Esophagus (tissue), 2 donors: ENCODE results near the gene GIPC3. TPM values are rescaled to one million over a fixed set of nuclear protein-coding genes. Genes with fewer than 3 reads are reported as not detected.

Experiments used
- H3K27ac ChIP-seq, 2 donors: one replicate each; pipeline ENCODE4 v1.5.1; 2013; ENCODE audit warnings: low read depth in 2 of 2, mild to moderate bottlenecking in 2 of 2, inconsistent platforms in 1 of 2, low read length in 1 of 2, moderate library complexity in 1 of 2
- H3K27me3 ChIP-seq, 2 donors: one replicate each; pipeline ENCODE4 v1.6.1; 2013; ENCODE audit warnings: low read length in 2 of 2, control low read depth in 1 of 2, mild to moderate bottlenecking in 1 of 2; ENCODE audit not compliant: insufficient read depth in 2 of 2, control insufficient read depth in 1 of 2
- H3K36me3 ChIP-seq, 2 donors: one replicate each; pipeline ENCODE4 v1.6.1; 2013; ENCODE audit warnings: low read length in 1 of 2; ENCODE audit not compliant: control insufficient read depth in 2 of 2, insufficient read depth in 2 of 2
- H3K4me1 ChIP-seq, 2 donors: one replicate each; pipeline ENCODE4 v1.6.1; 2013; ENCODE audit warnings: low read length in 1 of 2; ENCODE audit not compliant: control insufficient read depth in 2 of 2, insufficient read depth in 2 of 2
- H3K4me3 ChIP-seq, 2 donors: one replicate each; pipeline ENCODE4 v1.5.1; 2013; ENCODE audit warnings: low read length in 2 of 2, mild to moderate bottlenecking in 2 of 2, low read depth in 1 of 2, moderate library complexity in 1 of 2
- H3K9me3 ChIP-seq, 2 donors: one replicate each; pipeline ENCODE4 v1.6.1; 2013; ENCODE audit warnings: mild to moderate bottlenecking in 2 of 2, low read depth in 1 of 2, low read length in 1 of 2, moderate library complexity in 1 of 2; ENCODE audit not compliant: control insufficient read depth in 2 of 2, insufficient read depth in 1 of 2
- WGBS, 2 donors: extraction: QIAGEN DNeasy Blood & Tissue Kit; methylation state at CpG; one replicate each; pipeline ENCODE4 v1.1.7; 2013; 5-methylcytosine and 5-hydroxymethylcytosine counted together
- polyA plus RNA-seq, 2 donors: library from polyadenylated mRNA; stranded (reverse); fragments of 200-250 nt; gene quantifications; one replicate each; pipeline ENCODE4 v1.2.3, GENCODE V29; 2013
- donor health status: healthy with polysubstance abuse.
- donor health status: Bipolar disorder and iron deficiency.

GIPC3 gene
- polyA plus RNA-seq, 2 donors: 0.53 to 0.57 TPM

DNA sequence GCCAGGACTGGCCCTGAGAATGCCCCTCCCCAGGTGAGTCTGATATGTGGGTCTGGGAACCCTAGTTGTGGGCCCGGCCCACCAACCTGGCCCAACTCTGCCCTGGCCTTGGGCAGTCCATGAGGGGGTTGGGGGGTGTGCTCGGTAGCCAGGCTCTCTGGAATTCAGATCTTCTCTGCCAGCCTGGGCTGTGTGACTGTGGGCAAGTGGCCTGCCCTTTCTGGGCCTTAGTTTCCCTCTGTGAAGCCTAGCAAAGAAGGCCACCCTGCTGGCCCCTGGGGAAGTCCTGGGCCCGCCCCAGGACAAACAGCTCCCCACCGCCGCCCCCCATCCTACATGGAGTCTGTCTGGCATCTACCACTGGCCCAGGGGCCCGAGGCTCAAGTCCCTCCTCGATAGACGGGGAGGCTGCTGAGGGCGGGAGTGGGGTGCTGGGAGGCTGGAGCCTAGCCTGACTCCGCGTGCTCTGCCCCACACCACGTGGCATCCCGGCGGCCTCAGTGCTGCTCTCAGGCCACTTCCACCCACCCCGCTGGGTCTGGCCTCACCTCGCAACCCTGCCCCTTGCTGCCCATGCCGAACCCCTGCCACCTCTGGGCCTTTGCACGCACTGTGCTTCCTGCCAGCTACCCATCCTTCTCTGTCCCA is 29.7 kb downstream of the GIPC3 start:
- no peaks in the 10 kb centered on the region for H3K9me3 ChIP-seq
- H3K36me3 ChIP-seq: peaks cover 0 to 46% of the 10 kb centered on the region in 2 donors
- no peak overlapping the region for H3K27ac ChIP-seq
- H3K4me3 ChIP-seq: no peak overlapping the region
- peaks cover 0 to 6% of the 10 kb centered on the region in 2 donors for H3K4me1 ChIP-seq
- 86 to 92% methylated on average over 17 to 18 of the region's 18 CpGs for WGBS, 2 donors
- no peaks in the 10 kb centered on the region for H3K27me3 ChIP-seq

- Histone ChIP-seq H3K27ac (no peak overlapping the region), H3K4me3 (no peak overlapping the region), H3K9me3 (no peaks in the 10 kb centered on the region), H3K36me3 (peaks cover 0 to 45% of the 10 kb centered on the region in 2 donors), H3K4me1 (peaks cover 0 to 5% of the 10 kb centered on the region in 2 donors), H3K27me3 (no peaks in the 10 kb centered on the region)
- WGBS, 2 donors: 82 to 89% methylated on average over 25 to 26 of the region's 26 CpGs
These were observed 30.4 kb downstream of the GIPC3 start for GRCh38 chr19:3615524-3616135.

DNA sequence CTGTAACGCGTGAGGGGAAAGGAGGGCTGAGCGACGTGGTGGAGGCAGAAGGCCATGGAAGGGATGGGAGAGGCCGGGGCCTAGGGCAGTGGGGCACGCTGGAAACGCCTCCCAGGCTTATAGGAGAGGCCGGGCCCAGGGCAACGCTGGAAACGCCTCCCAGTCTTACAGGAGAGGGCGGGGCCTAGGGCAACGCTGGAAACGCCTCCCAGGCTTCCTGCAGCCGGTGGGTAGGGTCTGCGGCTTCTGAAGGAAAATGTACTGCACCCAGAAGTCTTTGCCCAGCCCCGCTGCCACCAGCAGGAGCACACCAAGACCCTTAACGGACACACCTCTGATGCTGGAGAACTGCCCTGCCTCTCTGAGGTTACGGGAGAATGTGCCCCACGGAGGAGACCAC is 32.2 kb downstream of the GIPC3 start:
- Histone ChIP-seq H3K27me3 (no peaks in the 10 kb centered on the region), H3K4me3 (no peak overlapping the region), H3K36me3 (peaks cover 0 to 44% of the 10 kb centered on the region in 2 donors), H3K4me1 (peaks cover 0 to 5% of the 10 kb centered on the region in 2 donors), H3K9me3 (no peaks in the 10 kb centered on the region), H3K27ac (no peak overlapping the region)
- 68 to 78% methylated on average over 19 of the region's 19 CpGs for WGBS, 2 donors

DNA sequence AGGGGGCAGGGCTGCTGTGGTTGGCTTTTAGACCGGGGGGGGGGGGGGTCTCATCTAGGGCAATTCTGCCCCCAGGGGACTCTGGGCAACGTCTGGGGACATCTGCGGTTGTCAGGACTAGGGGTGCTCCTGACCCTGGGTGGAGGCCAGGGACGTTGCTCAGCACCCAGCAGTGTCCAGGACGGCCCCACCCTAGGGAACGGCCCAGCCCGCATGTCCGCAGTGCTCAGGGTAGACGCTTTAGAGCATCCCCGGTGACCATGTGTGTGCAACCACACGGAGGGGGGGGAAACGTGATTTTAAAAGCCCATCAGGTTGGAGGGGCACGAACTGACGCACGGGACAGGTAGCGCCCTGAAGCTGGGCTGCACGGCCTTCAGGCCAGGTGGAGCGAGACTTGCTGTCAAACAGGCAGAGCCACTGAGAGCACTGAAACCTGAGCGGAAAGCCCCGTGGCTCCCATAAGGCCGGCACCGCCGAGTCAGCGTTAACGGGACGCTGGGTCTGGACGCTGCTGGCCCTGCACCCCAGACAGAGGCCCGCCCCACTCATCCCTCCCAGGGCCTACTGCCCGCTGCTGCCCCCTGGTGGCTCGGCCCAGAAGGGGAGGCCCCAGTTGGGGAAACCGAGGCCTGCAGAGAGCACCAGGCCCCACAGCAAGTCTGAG is 33.0 kb downstream of the GIPC3 start:
- no peaks in the 10 kb centered on the region for H3K9me3 ChIP-seq
- H3K4me1 ChIP-seq: peaks cover 0 to 5% of the 10 kb centered on the region in 2 donors
- peak overlapping the region in 1 of 2 donors; percentile 14 for H3K27ac ChIP-seq
- 44 to 52% methylated on average over 31 of the region's 31 CpGs for WGBS, 2 donors
- peaks cover 0 to 41% of the 10 kb centered on the region in 2 donors for H3K36me3 ChIP-seq
- H3K4me3 ChIP-seq: no peak overlapping the region
- no peaks in the 10 kb centered on the region for H3K27me3 ChIP-seq

- no peaks in the 10 kb centered on the region for H3K9me3 ChIP-seq
- H3K27me3 ChIP-seq: no peaks in the 10 kb centered on the region
- no peak overlapping the region for H3K4me3 ChIP-seq
- peaks cover 3 to 5% of the 10 kb centered on the region in 2 donors for H3K4me1 ChIP-seq
- WGBS, 2 donors: 86 to 91% methylated on average over 30 to 31 of the region's 31 CpGs
- peaks cover 0 to 43% of the 10 kb centered on the region in 2 donors for H3K36me3 ChIP-seq
- no peak overlapping the region for H3K27ac ChIP-seq
These were observed 33.7 kb downstream of the GIPC3 start for GRCh38 chr19:3618811-3619630.

DNA sequence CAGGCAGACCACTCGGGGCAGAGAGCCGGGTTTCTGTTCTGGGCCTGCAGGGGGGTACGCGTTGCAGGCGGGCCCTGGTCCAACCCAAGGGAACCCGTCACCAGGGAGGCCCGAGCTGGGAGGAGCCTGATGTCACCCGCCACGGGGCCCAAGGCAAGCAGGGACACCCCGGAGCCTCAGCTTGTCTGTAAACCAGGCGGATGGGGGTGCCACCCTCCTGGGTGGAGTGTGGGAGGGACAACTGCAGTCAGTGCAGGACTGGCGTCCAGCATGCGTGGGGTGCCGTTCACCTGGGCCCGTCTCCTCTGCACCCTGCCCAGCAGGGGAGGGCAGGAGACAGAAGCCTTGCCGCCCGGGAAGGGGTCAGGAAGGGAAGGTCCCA is 34.3 kb downstream of the GIPC3 start:
- Histone ChIP-seq H3K36me3 (peaks cover 0 to 43% of the 10 kb centered on the region in 2 donors), H3K4me1 (peaks cover 3 to 7% of the 10 kb centered on the region in 2 donors), H3K9me3 (no peaks in the 10 kb centered on the region), H3K27me3 (no peaks in the 10 kb centered on the region), H3K4me3 (no peak overlapping the region), H3K27ac (no peak overlapping the region)
- 79 to 84% methylated on average over 16 to 17 of the region's 17 CpGs for WGBS, 2 donors

DNA sequence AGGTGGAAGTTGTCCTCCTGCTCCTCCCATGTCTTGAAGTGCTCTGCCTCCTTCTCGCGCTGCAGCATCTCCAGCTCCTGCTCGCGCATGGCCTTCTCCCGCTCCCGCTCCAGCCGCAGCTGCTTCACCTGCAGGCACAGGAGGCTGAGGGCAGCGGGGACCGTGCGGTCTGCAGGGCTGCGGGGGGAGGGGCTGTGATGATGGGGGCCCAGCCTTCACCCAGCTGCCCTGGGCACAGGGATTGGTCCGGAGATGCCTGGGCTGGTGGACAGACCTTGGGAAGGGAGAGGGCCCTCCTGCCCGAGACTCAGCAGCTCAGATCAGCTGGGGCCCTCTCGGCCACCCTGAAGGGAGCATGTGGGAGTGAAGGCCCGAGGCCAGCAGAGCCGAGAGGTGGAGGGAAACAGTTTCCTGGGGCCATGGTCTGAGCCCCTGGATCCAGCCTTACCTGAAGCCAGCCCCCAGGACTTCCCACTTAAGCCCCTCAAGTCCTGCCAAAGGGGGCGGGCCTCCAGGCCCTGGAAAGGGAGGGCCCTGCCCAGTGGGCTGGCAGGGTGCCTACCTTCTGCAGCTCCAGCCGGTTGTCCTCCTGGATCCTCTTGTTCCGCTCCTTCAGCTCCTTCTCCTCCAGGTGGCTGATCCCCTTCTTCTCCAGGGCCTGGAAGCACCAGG is 35.0 kb downstream of the GIPC3 start:
- H3K9me3 ChIP-seq: no peaks in the 10 kb centered on the region
- H3K4me1 ChIP-seq: peaks cover 3 to 7% of the 10 kb centered on the region in 2 donors
- 82 to 86% methylated on average over 18 to 19 of the region's 19 CpGs for WGBS, 2 donors

GRCh38 chr19:3620817-3621547 is 35.7 kb downstream of the GIPC3 start:
- Histone ChIP-seq H3K27me3 (no peaks in the 10 kb centered on the region), H3K27ac (no peak overlapping the region), H3K4me3 (no peak overlapping the region), H3K36me3 (peaks cover 0 to 34% of the 10 kb centered on the region in 2 donors), H3K9me3 (no peaks in the 10 kb centered on the region), H3K4me1 (peaks cover 3 to 12% of the 10 kb centered on the region in 2 donors)
- WGBS, 2 donors: 86 to 87% methylated on average over 22 to 24 of the region's 24 CpGs

More for the DNA sequence above, 35.0 kb downstream of the GIPC3 start:
- Histone ChIP-seq H3K4me3 (no peak overlapping the region), H3K36me3 (peaks cover 0 to 40% of the 10 kb centered on the region in 2 donors), H3K27me3 (no peaks in the 10 kb centered on the region), H3K27ac (no peak overlapping the region)
